OCI-LY3 (cell line): Measurements from ENCODE around the gene STPG3.

ENCODE experiments used
- H2AFZ ChIP-seq: fragments of 200-600, 300-600 bp; shearing (Covaris generic); 2 replicates; pipeline ENCODE4 v1.6.0; 2014; ENCODE audit warnings: antibody characterized with exemption, low read depth, low read length
- H3K27ac ChIP-seq: fragments of 200-600, 300-600 bp; sonication (generic); 2 replicates; pipeline ENCODE4 v1.5.1; 2014; ENCODE audit warnings: mild to moderate bottlenecking, low read length, moderate library complexity, mixed read lengths
- H3K27me3 ChIP-seq: fragments of 200-600, 300-600 bp; sonication (generic); 2 replicates; pipeline ENCODE4 v1.6.1; 2014; ENCODE audit warnings: low read depth, low read length, mixed read lengths
- H3K36me3 ChIP-seq: fragments of 200-600, 300-600 bp; sonication (generic); replicated peaks from 2 replicates; pipeline ENCODE3; 2014; ENCODE audit warnings: low read depth, low read length, mixed read lengths
- H3K4me1 ChIP-seq: fragments of 300-600, 200-600 bp; sonication (generic); 2 replicates; pipeline ENCODE4 v1.6.1; 2014; ENCODE audit warnings: low read length, mixed read lengths
- H3K4me2 ChIP-seq: fragments of 200-600, 300-600 bp; sonication (generic); 2 replicates; pipeline ENCODE4 v1.6.1; 2014; ENCODE audit warnings: low read length, mixed read lengths
- H3K4me3 ChIP-seq: fragments of 300-600, 200-600 bp; sonication (generic); 2 replicates; pipeline ENCODE4 v1.5.1; 2014; ENCODE audit warnings: antibody characterized with exemption, mild to moderate bottlenecking, low read length, moderate library complexity
- H3K79me2 ChIP-seq: fragments of 300-600, 200-600 bp; shearing (Covaris generic); 2 replicates; pipeline ENCODE4 v1.6.1; 2014; ENCODE audit warnings: mild to moderate bottlenecking, low read length, mixed read lengths
- H3K9ac ChIP-seq: fragments of 300-600, 200-600 bp; shearing (Covaris generic); 2 replicates; pipeline ENCODE4 v1.6.0; 2014; ENCODE audit warnings: mild to moderate bottlenecking, low read length, moderate library complexity
- H3K9me3 ChIP-seq: fragments of 200-600, 300-600 bp; shearing (Covaris generic); 2 replicates; pipeline ENCODE4 v1.6.1; 2014; ENCODE audit warnings: low read length, mixed read lengths; ENCODE audit not compliant: insufficient read depth
- H4K20me1 ChIP-seq: fragments of 200-600, 300-600 bp; sonication (generic); 2 replicates; pipeline ENCODE4 v1.6.1; 2016; ENCODE audit warnings: low read length, mixed read lengths; ENCODE audit not compliant: insufficient read depth
- CTCF ChIP-seq: fragments of 200-600, 300-600 bp; sonication (generic); IDR thresholded peaks from 2 replicates; pipeline ENCODE4 v1.5.1; 2014; ENCODE audit warnings: antibody characterized with exemption, low read length, low read depth
- EZH2phosphoT487 ChIP-seq: fragments of 200-600 bp; shearing (Covaris generic); IDR thresholded peaks from 2 replicates; pipeline ENCODE4 v1.6.1; 2018; ENCODE audit warnings: antibody characterized with exemption, mixed run types, low read depth

Gene STPG3

GRCh38 chr9:137296670-137297664, 45.9 kb downstream of the STPG3 start:
- no peak overlapping the region for H3K4me3 ChIP-seq

GRCh38 chr9:137297966-137298365, 46.9 kb downstream of the STPG3 start:
- Histone ChIP-seq H4K20me1 (no peaks in the 10 kb centered on the region), H3K4me2 (0 out of 2 replicates have a peak overlapping the region, but pooled peaks have one; percentile 73), H3K27me3 (no peaks in the 10 kb centered on the region), H3K4me1 (peaks cover 33% of the 10 kb centered on the region), H3K79me2 (no peaks in the 10 kb centered on the region), H3K36me3 (no peaks in the 10 kb centered on the region), H3K9me3 (no peaks in the 10 kb centered on the region), H2AFZ (no peak overlapping the region), H3K9ac (no peak overlapping the region), H3K27ac (peak overlapping the region; percentile 26; the same call in 1 of the 2 replicates), H3K4me3 (no peak overlapping the region)
- TF ChIP-seq EZH2phosphoT487 (no peak), CTCF (0 out of 2 replicates have a peak, but pooled peaks have one; percentile 1)

More at GRCh38 chr9:137296670-137297664, 45.9 kb downstream of the STPG3 start:
- Histone ChIP-seq H2AFZ (no peak overlapping the region), H3K36me3 (no peaks in the 10 kb centered on the region), H3K9ac (no peak overlapping the region), H3K79me2 (no peaks in the 10 kb centered on the region), H4K20me1 (no peaks in the 10 kb centered on the region), H3K9me3 (no peaks in the 10 kb centered on the region), H3K4me2 (no peak overlapping the region), H3K27me3 (no peaks in the 10 kb centered on the region), H3K4me1 (peaks cover 33% of the 10 kb centered on the region), H3K27ac (no peak overlapping the region)
- no peak for TF ChIP-seq EZH2phosphoT487
- TF ChIP-seq CTCF: no peak

- TF ChIP-seq CTCF: no peak
- no peak for TF ChIP-seq EZH2phosphoT487
- H3K27me3 ChIP-seq: no peaks in the 10 kb centered on the region
- H3K9ac ChIP-seq: peak overlapping the region; percentile 39; the same call in 1 of the 2 replicates
- H4K20me1 ChIP-seq: no peaks in the 10 kb centered on the region
- no peaks in the 10 kb centered on the region for H3K9me3 ChIP-seq
- peak overlapping the region; percentile 77 for H2AFZ ChIP-seq
- H3K4me3 ChIP-seq: peak overlapping the region; percentile 54
- H3K4me2 ChIP-seq: peak overlapping the region; percentile 73
- H3K4me1 ChIP-seq: peaks cover 33% of the 10 kb centered on the region
- no peaks in the 10 kb centered on the region for H3K79me2 ChIP-seq
- peak overlapping the region; percentile 43 for H3K27ac ChIP-seq
- H3K36me3 ChIP-seq: no peaks in the 10 kb centered on the region
Observed at GRCh38 chr9:137298401-137299202, 47.5 kb downstream of the STPG3 start.
